ENCODE measurements around the gene FOXE3. TPM values are rescaled to one million over a fixed set of nuclear protein-coding genes. Genes with fewer than 3 reads are reported as not detected.

Gene FOXE3
- total RNA-seq, 1 experiment from 2014 or later, result 0.46 TPM

GRCh38 chr1:47378147-47378546, 37.9 kb upstream of the FOXE3 start:
- no TSS peak for BruUV-seq (replicated peaks)
- in situ Hi-C loops (cut with HindIII; ENCODE audit: low pct_unique_long_range_greater_than_20kb, low sequenced_read_pairs), result no loop called here
- POLR2A ChIA-PET, result no interaction called here
- Histone ChIP-seq H3K9me3 (ENCODE audit: control insufficient read depth, insufficient read depth, low read depth, low read length) (no peaks in the 10 kb centered on the region), H3K36me3 (ENCODE audit: control insufficient read depth, insufficient read depth, low read length) (peaks cover 15% of the 10 kb centered on the region), H3K27me3 (ENCODE audit: control insufficient read depth, insufficient read depth, low read length) (no peaks in the 10 kb centered on the region), H3K4me3 (ENCODE audit: low read depth in 2 of 2, low read length in 2 of 2) (no peak overlapping the region), H3K4me1 (ENCODE audit: control insufficient read depth, insufficient read depth, low read length) (no peaks in the 10 kb centered on the region), H3K27ac (ENCODE audit: low read length) (no peak overlapping the region)
- no peak for TF ChIP-seq TCF7L2 (IDR thresholded peaks at IDR 0.05; ENCODE audit: low read depth, low read length)
- TF ChIP-seq POLR2AphosphoS5 (IDR thresholded peaks at IDR 0.05; ENCODE audit: low read depth, low read length), result no peak
- TF ChIP-seq, protein P1, sequence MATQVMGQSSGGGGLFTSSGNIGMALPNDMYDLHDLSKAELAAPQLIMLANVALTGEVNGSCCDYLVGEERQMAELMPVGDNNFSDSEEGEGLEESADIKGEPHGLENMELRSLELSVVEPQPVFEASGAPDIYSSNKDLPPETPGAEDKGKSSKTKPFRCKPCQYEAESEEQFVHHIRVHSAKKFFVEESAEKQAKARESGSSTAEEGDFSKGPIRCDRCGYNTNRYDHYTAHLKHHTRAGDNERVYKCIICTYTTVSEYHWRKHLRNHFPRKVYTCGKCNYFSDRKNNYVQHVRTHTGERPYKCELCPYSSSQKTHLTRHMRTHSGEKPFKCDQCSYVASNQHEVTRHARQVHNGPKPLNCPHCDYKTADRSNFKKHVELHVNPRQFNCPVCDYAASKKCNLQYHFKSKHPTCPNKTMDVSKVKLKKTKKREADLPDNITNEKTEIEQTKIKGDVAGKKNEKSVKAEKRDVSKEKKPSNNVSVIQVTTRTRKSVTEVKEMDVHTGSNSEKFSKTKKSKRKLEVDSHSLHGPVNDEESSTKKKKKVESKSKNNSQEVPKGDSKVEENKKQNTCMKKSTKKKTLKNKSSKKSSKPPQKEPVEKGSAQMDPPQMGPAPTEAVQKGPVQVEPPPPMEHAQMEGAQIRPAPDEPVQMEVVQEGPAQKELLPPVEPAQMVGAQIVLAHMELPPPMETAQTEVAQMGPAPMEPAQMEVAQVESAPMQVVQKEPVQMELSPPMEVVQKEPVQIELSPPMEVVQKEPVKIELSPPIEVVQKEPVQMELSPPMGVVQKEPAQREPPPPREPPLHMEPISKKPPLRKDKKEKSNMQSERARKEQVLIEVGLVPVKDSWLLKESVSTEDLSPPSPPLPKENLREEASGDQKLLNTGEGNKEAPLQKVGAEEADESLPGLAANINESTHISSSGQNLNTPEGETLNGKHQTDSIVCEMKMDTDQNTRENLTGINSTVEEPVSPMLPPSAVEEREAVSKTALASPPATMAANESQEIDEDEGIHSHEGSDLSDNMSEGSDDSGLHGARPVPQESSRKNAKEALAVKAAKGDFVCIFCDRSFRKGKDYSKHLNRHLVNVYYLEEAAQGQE (IDR thresholded peaks at IDR 0.05; ENCODE audit: insufficient read depth in 1 of 2, low read depth in 2 of 2, low read length in 1 of 2), result no peak
- TF ChIP-seq, protein P2, sequence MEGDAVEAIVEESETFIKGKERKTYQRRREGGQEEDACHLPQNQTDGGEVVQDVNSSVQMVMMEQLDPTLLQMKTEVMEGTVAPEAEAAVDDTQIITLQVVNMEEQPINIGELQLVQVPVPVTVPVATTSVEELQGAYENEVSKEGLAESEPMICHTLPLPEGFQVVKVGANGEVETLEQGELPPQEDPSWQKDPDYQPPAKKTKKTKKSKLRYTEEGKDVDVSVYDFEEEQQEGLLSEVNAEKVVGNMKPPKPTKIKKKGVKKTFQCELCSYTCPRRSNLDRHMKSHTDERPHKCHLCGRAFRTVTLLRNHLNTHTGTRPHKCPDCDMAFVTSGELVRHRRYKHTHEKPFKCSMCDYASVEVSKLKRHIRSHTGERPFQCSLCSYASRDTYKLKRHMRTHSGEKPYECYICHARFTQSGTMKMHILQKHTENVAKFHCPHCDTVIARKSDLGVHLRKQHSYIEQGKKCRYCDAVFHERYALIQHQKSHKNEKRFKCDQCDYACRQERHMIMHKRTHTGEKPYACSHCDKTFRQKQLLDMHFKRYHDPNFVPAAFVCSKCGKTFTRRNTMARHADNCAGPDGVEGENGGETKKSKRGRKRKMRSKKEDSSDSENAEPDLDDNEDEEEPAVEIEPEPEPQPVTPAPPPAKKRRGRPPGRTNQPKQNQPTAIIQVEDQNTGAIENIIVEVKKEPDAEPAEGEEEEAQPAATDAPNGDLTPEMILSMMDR (IDR thresholded peaks at IDR 0.05), result no peak
- no peak for TF ChIP-seq SIN3A (IDR thresholded peaks at IDR 0.05; ENCODE audit: borderline replicate concordance, insufficient read depth, low read depth, low read length)
- intact Hi-C loops (cut with micrococcal nuclease; ENCODE audit: unreplicated experiment), result no loop called here
- DNase-seq (ENCODE audit: low read depth, low spot score) (no peak), ATAC-seq (no peak)
- CTCF ChIA-PET, result no interaction called here

DNA sequence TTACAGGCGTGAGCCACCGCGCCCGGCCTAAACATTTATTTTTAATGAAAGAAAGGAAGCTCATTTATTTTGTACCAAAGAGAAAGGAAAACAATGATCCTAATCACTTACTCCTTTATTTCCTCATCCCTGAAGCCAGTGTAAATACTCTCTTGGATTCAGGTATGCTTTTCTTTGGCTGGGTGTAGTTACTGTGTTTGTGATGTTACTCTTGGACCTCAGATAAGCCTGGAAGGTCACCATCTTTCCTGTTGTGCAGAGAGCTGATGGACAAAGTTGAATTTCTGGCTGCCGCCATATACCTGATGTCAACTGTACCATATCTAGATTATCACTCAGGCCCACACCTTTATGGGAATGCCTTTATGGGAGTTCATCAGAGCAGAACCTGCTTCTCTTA, 35.4 kb upstream of the FOXE3 start:
- intact Hi-C loops (cut with micrococcal nuclease; ENCODE audit: unreplicated experiment) (no loop called here), in situ Hi-C loops (cut with HindIII; ENCODE audit: low pct_unique_long_range_greater_than_20kb, low sequenced_read_pairs) (no loop called here)
- no peaks in the 10 kb centered on the region for H3K27me3 ChIP-seq (ENCODE audit: control insufficient read depth, insufficient read depth, low read length)
- H3K4me1 ChIP-seq (ENCODE audit: control insufficient read depth, insufficient read depth, low read length), result no peaks in the 10 kb centered on the region
- H3K27ac ChIP-seq (ENCODE audit: low read length), result no peak overlapping the region
- H3K4me3 ChIP-seq (ENCODE audit: low read depth in 2 of 2, low read length in 2 of 2), result no peak overlapping the region
- ChIA-PET POLR2A (no interaction called here), CTCF (interaction anchor here (0.6 to 0.8 kb wide), 2 partner anchors 42 to 80 kb away, joined by 3 read pairs; no protein-coding TSS in a partner anchor)
- no TSS peak for BruUV-seq (replicated peaks)
- DNase-seq (ENCODE audit: low read depth, low spot score) (no peak), ATAC-seq (no peak)
- H3K9me3 ChIP-seq (ENCODE audit: control insufficient read depth, insufficient read depth, low read depth, low read length), result no peaks in the 10 kb centered on the region
- TF ChIP-seq POLR2AphosphoS5 (IDR thresholded peaks at IDR 0.05; ENCODE audit: low read depth, low read length) (no peak), TCF7L2 (IDR thresholded peaks at IDR 0.05; ENCODE audit: low read depth, low read length) (no peak)
- TF ChIP-seq, protein P2 (IDR thresholded peaks at IDR 0.05), result no peak
- H3K36me3 ChIP-seq (ENCODE audit: control insufficient read depth, insufficient read depth, low read length), result peaks cover 10% of the 10 kb centered on the region
